ENCODE measurements around the gene TRHDE. TPM values are rescaled to one million over a fixed set of nuclear protein-coding genes. Genes with fewer than 3 reads are reported as not detected.

TRHDE gene
- total RNA-seq, 1 experiment from 2014 or later = 5.5 TPM

DNA sequence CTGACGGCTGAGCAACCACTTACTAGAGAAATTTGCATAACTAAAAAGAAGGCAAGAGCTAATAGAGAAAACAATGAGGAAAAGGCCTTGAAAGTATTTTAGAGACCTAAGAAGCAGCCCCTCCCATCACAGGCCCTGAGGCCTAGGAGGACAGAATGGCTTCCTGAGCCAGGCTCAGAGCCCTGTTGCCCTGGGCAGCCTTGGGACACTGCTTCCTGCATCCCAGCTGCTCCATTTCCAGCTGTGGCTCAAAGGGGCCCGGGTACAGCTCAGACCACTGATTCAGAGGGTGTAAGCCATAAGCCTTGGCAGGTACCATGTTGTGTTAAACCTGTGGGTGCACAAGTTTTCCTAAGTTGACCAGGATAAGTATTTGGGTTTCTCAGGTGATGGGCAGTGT is 181.4 kb downstream of the TRHDE start (continued):
- TF ChIP-seq TCF7 (CRISPR knock-in tag; IDR thresholded peaks at IDR 0.05; ENCODE audit: low read depth) (no peak), OVOL2 (CRISPR knock-in tag; IDR thresholded peaks at IDR 0.05; ENCODE audit: borderline replicate concordance) (no peak), PRRX2 (CRISPR knock-in tag; IDR thresholded peaks at IDR 0.05) (no peak), NR2C2 (CRISPR knock-in tag; IDR thresholded peaks at IDR 0.05) (no peak), ETV6 (CRISPR knock-in tag; IDR thresholded peaks at IDR 0.05) (no peak), AR (CRISPR knock-in tag; IDR thresholded peaks at IDR 0.05) (no peak), IRF1 (CRISPR knock-in tag; IDR thresholded peaks at IDR 0.05) (no peak), ZNF396 (CRISPR knock-in tag; IDR thresholded peaks at IDR 0.05; ENCODE audit: borderline replicate concordance) (no peak), ZNF512 (CRISPR knock-in tag; IDR thresholded peaks at IDR 0.05; ENCODE audit: borderline replicate concordance) (no peak), TEAD4 (CRISPR knock-in tag; IDR thresholded peaks at IDR 0.05) (no peak)

- ChIA-PET CTCF (no interaction called here), POLR2A (no interaction called here)
- no peak overlapping the region for H3K4me3 Mint-ChIP-seq
- H3K4me1 Mint-ChIP-seq = no peaks in the 10 kb centered on the region
- no peaks in the 10 kb centered on the region for H3K27me3 Mint-ChIP-seq (ENCODE audit: low read depth)
- no peaks in the 10 kb centered on the region for H3K36me3 Mint-ChIP-seq
- TF ChIP-seq NR2C2 (CRISPR knock-in tag; IDR thresholded peaks at IDR 0.05) = no peak
- TF ChIP-seq, protein P1, sequence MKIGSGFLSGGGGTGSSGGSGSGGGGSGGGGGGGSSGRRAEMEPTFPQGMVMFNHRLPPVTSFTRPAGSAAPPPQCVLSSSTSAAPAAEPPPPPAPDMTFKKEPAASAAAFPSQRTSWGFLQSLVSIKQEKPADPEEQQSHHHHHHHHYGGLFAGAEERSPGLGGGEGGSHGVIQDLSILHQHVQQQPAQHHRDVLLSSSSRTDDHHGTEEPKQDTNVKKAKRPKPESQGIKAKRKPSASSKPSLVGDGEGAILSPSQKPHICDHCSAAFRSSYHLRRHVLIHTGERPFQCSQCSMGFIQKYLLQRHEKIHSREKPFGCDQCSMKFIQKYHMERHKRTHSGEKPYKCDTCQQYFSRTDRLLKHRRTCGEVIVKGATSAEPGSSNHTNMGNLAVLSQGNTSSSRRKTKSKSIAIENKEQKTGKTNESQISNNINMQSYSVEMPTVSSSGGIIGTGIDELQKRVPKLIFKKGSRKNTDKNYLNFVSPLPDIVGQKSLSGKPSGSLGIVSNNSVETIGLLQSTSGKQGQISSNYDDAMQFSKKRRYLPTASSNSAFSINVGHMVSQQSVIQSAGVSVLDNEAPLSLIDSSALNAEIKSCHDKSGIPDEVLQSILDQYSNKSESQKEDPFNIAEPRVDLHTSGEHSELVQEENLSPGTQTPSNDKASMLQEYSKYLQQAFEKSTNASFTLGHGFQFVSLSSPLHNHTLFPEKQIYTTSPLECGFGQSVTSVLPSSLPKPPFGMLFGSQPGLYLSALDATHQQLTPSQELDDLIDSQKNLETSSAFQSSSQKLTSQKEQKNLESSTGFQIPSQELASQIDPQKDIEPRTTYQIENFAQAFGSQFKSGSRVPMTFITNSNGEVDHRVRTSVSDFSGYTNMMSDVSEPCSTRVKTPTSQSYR (CRISPR knock-in tag; IDR thresholded peaks at IDR 0.05) = no peak
- TF ChIP-seq, protein P2, sequence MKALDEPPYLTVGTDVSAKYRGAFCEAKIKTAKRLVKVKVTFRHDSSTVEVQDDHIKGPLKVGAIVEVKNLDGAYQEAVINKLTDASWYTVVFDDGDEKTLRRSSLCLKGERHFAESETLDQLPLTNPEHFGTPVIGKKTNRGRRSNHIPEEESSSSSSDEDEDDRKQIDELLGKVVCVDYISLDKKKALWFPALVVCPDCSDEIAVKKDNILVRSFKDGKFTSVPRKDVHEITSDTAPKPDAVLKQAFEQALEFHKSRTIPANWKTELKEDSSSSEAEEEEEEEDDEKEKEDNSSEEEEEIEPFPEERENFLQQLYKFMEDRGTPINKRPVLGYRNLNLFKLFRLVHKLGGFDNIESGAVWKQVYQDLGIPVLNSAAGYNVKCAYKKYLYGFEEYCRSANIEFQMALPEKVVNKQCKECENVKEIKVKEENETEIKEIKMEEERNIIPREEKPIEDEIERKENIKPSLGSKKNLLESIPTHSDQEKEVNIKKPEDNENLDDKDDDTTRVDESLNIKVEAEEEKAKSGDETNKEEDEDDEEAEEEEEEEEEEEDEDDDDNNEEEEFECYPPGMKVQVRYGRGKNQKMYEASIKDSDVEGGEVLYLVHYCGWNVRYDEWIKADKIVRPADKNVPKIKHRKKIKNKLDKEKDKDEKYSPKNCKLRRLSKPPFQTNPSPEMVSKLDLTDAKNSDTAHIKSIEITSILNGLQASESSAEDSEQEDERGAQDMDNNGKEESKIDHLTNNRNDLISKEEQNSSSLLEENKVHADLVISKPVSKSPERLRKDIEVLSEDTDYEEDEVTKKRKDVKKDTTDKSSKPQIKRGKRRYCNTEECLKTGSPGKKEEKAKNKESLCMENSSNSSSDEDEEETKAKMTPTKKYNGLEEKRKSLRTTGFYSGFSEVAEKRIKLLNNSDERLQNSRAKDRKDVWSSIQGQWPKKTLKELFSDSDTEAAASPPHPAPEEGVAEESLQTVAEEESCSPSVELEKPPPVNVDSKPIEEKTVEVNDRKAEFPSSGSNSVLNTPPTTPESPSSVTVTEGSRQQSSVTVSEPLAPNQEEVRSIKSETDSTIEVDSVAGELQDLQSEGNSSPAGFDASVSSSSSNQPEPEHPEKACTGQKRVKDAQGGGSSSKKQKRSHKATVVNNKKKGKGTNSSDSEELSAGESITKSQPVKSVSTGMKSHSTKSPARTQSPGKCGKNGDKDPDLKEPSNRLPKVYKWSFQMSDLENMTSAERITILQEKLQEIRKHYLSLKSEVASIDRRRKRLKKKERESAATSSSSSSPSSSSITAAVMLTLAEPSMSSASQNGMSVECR (CRISPR knock-in tag; IDR thresholded peaks at IDR 0.05; ENCODE audit: borderline replicate concordance) = no peak
- TF ChIP-seq TEAD4 (CRISPR knock-in tag; IDR thresholded peaks at IDR 0.05) = no peak
- no peak for TF ChIP-seq E2F4 (CRISPR knock-in tag; IDR thresholded peaks at IDR 0.05; ENCODE audit: borderline replicate concordance, low read depth)
- no peak for TF ChIP-seq FOXJ3 (CRISPR knock-in tag; IDR thresholded peaks at IDR 0.05; ENCODE audit: borderline replicate concordance)
- no peak for TF ChIP-seq PRDM15 (CRISPR knock-in tag; IDR thresholded peaks at IDR 0.05)
- TF ChIP-seq RELA (CRISPR knock-in tag; IDR thresholded peaks at IDR 0.05; ENCODE audit: borderline replicate concordance) = no peak
- no peak for ATAC-seq
- H3K27ac Mint-ChIP-seq = no peak overlapping the region
- peaks cover 4% of the 10 kb centered on the region for H3K9me3 Mint-ChIP-seq
- DNase-seq (ENCODE audit: low spot score) = no peak
These were observed 192.3 kb downstream of the TRHDE start for GRCh38 chr12:72464471-72464870.
